Osteocyte (in vitro differentiated cells): Measurements from ENCODE around the gene NEK1. TPM values are rescaled to one million over a fixed set of nuclear protein-coding genes. Genes with fewer than 3 reads are reported as not detected.
A peak's percentile ranks its signal among the peaks of the same experiment; 100 is the strongest.
"Not testable (repeated sequence)": the region's sequence is repeated elsewhere in the genome, so short reads cannot be mapped to it uniquely, and the experiment has no call there.

ENCODE experiments used
- DNase-seq: peaks from one replicate; pipeline ENCODE4 v3.0.0; 2021; ENCODE audit warnings: mixed read lengths; ENCODE audit not compliant: unreplicated experiment; ENCODE audit errors: extremely low spot score
- H3K27ac Mint-ChIP-seq: one replicate; pipeline ENCODE4 v1.8.0; 2021; ENCODE audit warnings: mild to moderate bottlenecking, mixed read lengths; ENCODE audit not compliant: unreplicated experiment
- H3K27me3 Mint-ChIP-seq: one replicate; pipeline ENCODE4 v1.8.0; 2021; ENCODE audit warnings: mixed read lengths; ENCODE audit not compliant: unreplicated experiment
- H3K36me3 Mint-ChIP-seq: one replicate; pipeline ENCODE4 v1.8.0; 2021; ENCODE audit warnings: mixed read lengths; ENCODE audit not compliant: unreplicated experiment
- H3K4me1 Mint-ChIP-seq: one replicate; pipeline ENCODE4 v1.8.0; 2021; ENCODE audit warnings: mixed read lengths; ENCODE audit not compliant: unreplicated experiment
- H3K4me3 Mint-ChIP-seq: one replicate; pipeline ENCODE4 v1.8.0; 2021; ENCODE audit warnings: mild to moderate bottlenecking, moderate library complexity, mixed read lengths; ENCODE audit not compliant: unreplicated experiment
- H3K9me3 Mint-ChIP-seq: one replicate; pipeline ENCODE4 v1.8.0; 2021; ENCODE audit warnings: mixed read lengths; ENCODE audit not compliant: unreplicated experiment
- CTCF ChIP-seq: fragments of 200-600 bp; sonication (generic); IDR thresholded peaks from 2 replicates; pipeline ENCODE4 v1.5.0; 2021; ENCODE audit warnings: antibody characterized with exemption, mild to moderate bottlenecking, moderate library complexity
- total RNA-seq: library from RNA; stranded (reverse); gene quantifications from 2 replicates; pipeline ENCODE4 v1.2.1, GENCODE V29; 2021

Gene NEK1
- total RNA-seq, 1 donor from 2014 or later, result 17.7 TPM

DNA sequence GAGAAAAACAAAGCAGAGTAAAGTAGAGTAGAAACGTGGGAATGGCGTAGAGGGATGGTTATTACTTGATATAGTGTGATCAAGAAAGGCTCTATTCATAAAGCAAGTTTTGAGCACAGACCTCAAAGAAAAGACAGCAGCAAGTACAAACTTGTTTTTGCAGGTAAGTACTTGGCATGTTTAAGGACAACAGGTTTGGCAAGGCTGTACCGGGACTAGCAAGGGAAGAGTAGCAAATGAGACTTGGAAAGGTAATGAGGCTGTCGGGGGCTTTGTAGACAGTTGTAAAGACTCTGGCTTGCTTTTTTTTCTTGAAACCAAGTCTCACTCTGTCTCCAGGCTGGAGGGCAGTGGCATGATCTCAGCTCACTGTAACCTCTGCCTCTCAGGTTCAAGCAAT, 40.9 kb downstream of the NEK1 start:
- Mint-ChIP-seq H3K4me1 (peaks cover 1% of the 10 kb centered on the region), H3K27ac (no peak overlapping the region), H3K4me3 (no peak overlapping the region), H3K27me3 (no peaks in the 10 kb centered on the region), H3K36me3 (peaks cover 26% of the 10 kb centered on the region), H3K9me3 (no peaks in the 10 kb centered on the region)
- TF ChIP-seq CTCF, result no peak
- no peak for DNase-seq

DNA sequence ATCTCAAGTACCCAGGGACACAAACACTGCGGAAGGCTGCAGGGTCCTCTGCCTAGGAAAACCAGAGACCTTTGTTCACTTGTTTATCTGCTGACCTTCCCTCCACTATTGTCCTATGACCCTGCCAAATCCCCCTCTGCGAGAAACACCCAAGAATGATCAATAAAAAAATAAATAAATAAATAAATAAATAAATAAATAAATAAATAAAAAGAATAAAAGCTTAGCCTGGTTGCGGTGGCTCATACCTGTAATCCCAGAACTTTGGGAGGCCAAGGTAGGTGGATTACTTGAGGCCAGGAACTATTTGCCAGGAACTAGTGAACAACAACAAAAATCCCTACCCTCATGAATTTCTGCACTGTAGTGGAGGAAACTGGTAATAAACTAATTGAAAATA, 41.4 kb downstream of the NEK1 start:
- H3K27ac Mint-ChIP-seq, H3K4me3 Mint-ChIP-seq, H3K27me3 Mint-ChIP-seq, DNase-seq, H3K9me3 Mint-ChIP-seq, H3K4me1 Mint-ChIP-seq: not testable (repeated sequence)
- peaks cover 27% of the 10 kb centered on the region for H3K36me3 Mint-ChIP-seq

GRCh38 chr4:169570266-169570665, 42.1 kb downstream of the NEK1 start:
- not testable (repeated sequence) for H3K4me1 Mint-ChIP-seq, H3K9me3 Mint-ChIP-seq, H3K27ac Mint-ChIP-seq, H3K27me3 Mint-ChIP-seq, H3K4me3 Mint-ChIP-seq, DNase-seq
- peaks cover 24% of the 10 kb centered on the region for H3K36me3 Mint-ChIP-seq

- H3K27me3 Mint-ChIP-seq, DNase-seq, H3K4me1 Mint-ChIP-seq, H3K27ac Mint-ChIP-seq, H3K9me3 Mint-ChIP-seq, H3K4me3 Mint-ChIP-seq: not testable (repeated sequence)
- peaks cover 16% of the 10 kb centered on the region for H3K36me3 Mint-ChIP-seq
These were observed 43.2 kb downstream of the NEK1 start for GRCh38 chr4:169569188-169569587.

DNA sequence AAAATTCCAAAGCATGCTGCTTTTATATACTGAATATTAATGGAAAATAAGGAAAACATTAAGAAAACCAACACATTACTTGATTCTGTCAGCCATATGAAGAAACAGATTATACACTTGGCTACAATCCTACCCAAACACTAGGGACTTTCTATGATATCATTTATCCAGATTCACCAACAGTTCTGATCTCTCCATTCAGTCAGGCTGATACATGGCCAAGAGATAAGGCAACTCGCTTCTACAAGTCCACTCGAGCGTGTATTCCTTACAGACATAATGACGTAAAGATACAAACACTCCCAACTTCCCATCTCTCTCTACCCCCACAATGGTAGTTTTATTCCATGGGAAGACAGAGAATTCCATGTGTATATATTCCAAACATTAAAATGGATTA, 44.5 kb downstream of the NEK1 start:
- Mint-ChIP-seq H3K9me3 (no peaks in the 10 kb centered on the region), H3K4me1 (peaks cover 6% of the 10 kb centered on the region), H3K27me3 (no peaks in the 10 kb centered on the region), H3K36me3 (peaks cover 8% of the 10 kb centered on the region), H3K4me3 (no peak overlapping the region), H3K27ac (no peak overlapping the region)
- DNase-seq, result no peak
- no peak for TF ChIP-seq CTCF

DNA sequence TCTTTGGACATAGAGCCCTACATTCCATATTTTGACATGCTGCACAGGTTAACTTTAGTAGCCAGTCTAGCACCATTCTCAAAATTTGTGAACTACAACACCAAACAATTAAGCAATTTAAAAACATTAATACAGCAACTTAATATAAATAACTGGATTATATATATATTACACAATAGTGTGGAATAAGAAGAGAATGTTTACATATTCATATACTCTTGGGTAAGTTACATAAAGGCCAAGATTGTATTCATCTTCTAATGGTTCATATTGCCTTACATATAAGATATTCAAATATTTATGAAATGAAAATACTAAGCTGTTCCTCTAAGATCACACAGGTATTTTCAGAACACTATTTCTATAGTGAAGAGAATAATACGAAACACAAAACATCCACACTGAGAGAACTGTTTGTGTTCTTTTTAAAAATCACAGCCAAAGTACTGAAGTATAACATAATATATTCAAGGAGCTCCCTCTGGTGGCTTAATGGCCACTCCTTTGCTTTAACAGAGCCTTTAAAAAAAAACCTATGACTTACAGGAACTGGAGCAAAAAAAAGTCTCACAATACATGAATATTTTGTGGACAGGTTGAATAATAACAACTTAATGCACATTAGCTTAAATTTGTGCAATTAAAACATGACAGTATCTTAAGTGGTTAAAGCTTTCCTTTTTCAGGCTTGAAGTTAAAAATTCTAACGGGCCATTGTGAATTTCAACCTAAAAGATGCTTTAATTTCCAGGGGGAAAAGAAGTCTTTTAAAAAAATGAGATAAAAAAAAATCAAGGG, 46.2 kb downstream of the NEK1 start:
- H3K9me3 Mint-ChIP-seq, result no peaks in the 10 kb centered on the region
- no peaks in the 10 kb centered on the region for H3K27me3 Mint-ChIP-seq
- no peak for DNase-seq
- H3K36me3 Mint-ChIP-seq, result peaks cover 10% of the 10 kb centered on the region
- peaks cover 6% of the 10 kb centered on the region for H3K4me1 Mint-ChIP-seq
- peak; percentile 78 for TF ChIP-seq CTCF
- H3K27ac Mint-ChIP-seq, result no peak overlapping the region
- no peak overlapping the region for H3K4me3 Mint-ChIP-seq
